Spleen (tissue), 11 donors: Measurements from ENCODE around the gene SPINT2. TPM values are rescaled to one million over a fixed set of nuclear protein-coding genes. Genes with fewer than 3 reads are reported as not detected.
A peak's percentile ranks its signal among the peaks of the same experiment; 100 is the strongest.

Experiments used
- DNase-seq: peaks from one replicate; pipeline ENCODE4 v3.0.0-alpha.2; 2020
- H3K27ac ChIP-seq, 8 donors: fragments of 200-600 bp; sonication (generic) in 7 of 8; 1 replicate in 4 of 8; 2 replicates in 4 of 8; pipeline versions ENCODE4 v1.5.0 to v1.8.0; 2016 to 2021; ENCODE audit warnings: inconsistent platforms in 4 of 8, mild to moderate bottlenecking in 4 of 8, moderate library complexity in 1 of 8
- H3K27me3 ChIP-seq, 7 donors: fragments of 200-600 bp; sonication (generic) in 6 of 7; replicated peaks in 1 of 7; 1 replicate in 4 of 7; 2 replicates in 3 of 7; pipeline versions ENCODE4 v1.5.0 to v1.8.0; 2016 to 2021; ENCODE audit warnings: inconsistent platforms in 3 of 7, mild to moderate bottlenecking in 1 of 7
- H3K36me3 ChIP-seq, 6 donors: fragments of 200-600 bp; sonication (generic) in 5 of 6; 1 replicate in 4 of 6; 2 replicates in 2 of 6; pipeline versions ENCODE4 v1.5.0 to v1.8.0; 2016 to 2021; ENCODE audit warnings: inconsistent platforms in 2 of 6
- H3K4me1 ChIP-seq, 6 donors: fragments of 200-600 bp; sonication (generic) in 5 of 6; 1 replicate in 3 of 6; 2 replicates in 3 of 6; pipeline versions ENCODE4 v1.5.0 to v1.8.0; 2016 to 2021; ENCODE audit warnings: inconsistent platforms in 3 of 6
- H3K4me3 ChIP-seq, 8 donors: fragments of 200-600 bp; sonication (generic) in 7 of 8; 1 replicate in 4 of 8; 2 replicates in 4 of 8; pipeline versions ENCODE4 v1.5.0 to v1.8.0; 2016 to 2021; ENCODE audit warnings: inconsistent platforms in 4 of 8, mild to moderate bottlenecking in 4 of 8, moderate library complexity in 2 of 8
- H3K9me3 ChIP-seq, 8 donors: fragments of 200-600 bp; sonication (generic) in 7 of 8; 1 replicate in 4 of 8; 2 replicates in 4 of 8; pipeline versions ENCODE4 v1.5.0 to v1.8.0; 2016 to 2021; ENCODE audit warnings: inconsistent platforms in 4 of 8
- CTCF ChIP-seq, 11 experiments: fragments of 200-600 bp in 7 of 11; fragments of 450-650 bp in 4 of 11; sonication (generic) in 4 of 11; IDR thresholded peaks in 8 of 11; conservative IDR thresholded peaks in 3 of 11; 1 replicate in 7 of 11; 2 replicates in 4 of 11; pipeline versions ENCODE4 v1.4.0 to v1.8.0; 2016 to 2021; ENCODE audit warnings: antibody characterized with exemption in 11 of 11, inconsistent platforms in 4 of 11, mild to moderate bottlenecking in 1 of 11
- POLR2A ChIP-seq, 3 donors: fragments of 450-650 bp; IDR thresholded peaks; one replicate each; pipeline ENCODE4 v1.5.1; 2017; ENCODE audit warnings: antibody characterized with exemption in 3 of 3, mild to moderate bottlenecking in 1 of 3
- POLR2AphosphoS5 ChIP-seq, 3 donors: sonication (generic); formaldehyde crosslinking; IDR thresholded peaks; one replicate each; pipeline ENCODE4 v1.5.1; 2017; ENCODE audit warnings: antibody characterized with exemption in 3 of 3
- WGBS, 5 donors: extraction: QIAGEN DNeasy Blood & Tissue Kit in 3 of 5; methylation state at CpG; one replicate each; pipeline versions ENCODE4 v1.1.5 to v1.1.7; 2013 to 2018; 5-methylcytosine and 5-hydroxymethylcytosine counted together
- intact Hi-C: fragments of 100-400 bp; cut with DNase I; formaldehyde crosslinking; loops from one replicate; pipeline ENCODE4 v1.15.0; 2023; ENCODE audit warnings: low total_unique reads
- polyA plus RNA-seq, 3 donors: library from polyadenylated mRNA; stranded (reverse); fragments of 200-250 nt; gene quantifications; one replicate each; pipeline ENCODE4 v1.2.1, GENCODE V29; 2013
- total RNA-seq, 7 donors: library from RNA; depleted of rRNA in 3 of 7; stranded (reverse); fragments of >200 nt in 3 of 7; fragmentation: NEBNext Ultra II Directional in 4 of 7; extraction: Animal tissue kit (Norgen Biotek cat#: 25700) in 4 of 7; gene quantifications; one replicate each; pipeline versions ENCODE4 v1.1.0 to v1.2.1, GENCODE V29; 2016 to 2021
- donor health status: healthy with polysubstance abuse.
- donor health status: DM: no; HTN: no; CAD: no; lungs with moderate emphysema.
- donor health status: DM: no; HTN: no; CAD: no.
- donor health status: Bipolar disorder and iron deficiency.
- donor health status: healthy.
- donor health status: DM: no; HTN: no; CAD: no.
- donor health status: DM: yes; HTN: yes; CAD: no.

SPINT2 gene
- total and polyA plus RNA-seq, 10 donors = 41.2 to 87.8 (median 64.4) TPM

DNA sequence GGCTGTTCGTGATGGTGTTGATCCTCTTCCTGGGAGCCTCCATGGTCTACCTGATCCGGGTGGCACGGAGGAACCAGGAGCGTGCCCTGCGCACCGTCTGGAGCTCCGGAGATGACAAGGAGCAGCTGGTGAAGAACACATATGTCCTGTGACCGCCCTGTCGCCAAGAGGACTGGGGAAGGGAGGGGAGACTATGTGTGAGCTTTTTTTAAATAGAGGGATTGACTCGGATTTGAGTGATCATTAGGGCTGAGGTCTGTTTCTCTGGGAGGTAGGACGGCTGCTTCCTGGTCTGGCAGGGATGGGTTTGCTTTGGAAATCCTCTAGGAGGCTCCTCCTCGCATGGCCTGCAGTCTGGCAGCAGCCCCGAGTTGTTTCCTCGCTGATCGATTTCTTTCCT is 27.5 kb downstream of the SPINT2 start:
- no peak overlapping the region for H3K4me3 ChIP-seq
- no peak for DNase-seq
- WGBS, 5 donors = 71 to 95% (median 88%) methylated on average over 15 of the region's 15 CpGs
- no peaks in the 10 kb centered on the region for H3K27me3 ChIP-seq
- H3K27ac ChIP-seq = no peak overlapping the region
- peaks cover 3 to 23% (median 17%) of the 10 kb centered on the region in 6 donors for H3K4me1 ChIP-seq
- TF ChIP-seq POLR2A (IDR thresholded peaks at IDR 0.05) = no peak
- TF ChIP-seq CTCF (IDR thresholded peaks at IDR 0.05 in 8 of 11, conservative IDR thresholded peaks at IDR 0.05 in 3 of 11) = no peak
- TF ChIP-seq POLR2AphosphoS5 (IDR thresholded peaks at IDR 0.05) = no peak
- no peaks in the 10 kb centered on the region for H3K9me3 ChIP-seq
- peaks cover 0 to 75% (median 38%) of the 10 kb centered on the region in 6 donors for H3K36me3 ChIP-seq
- intact Hi-C loops = no loop called here

GRCh38 chr19:38293281-38293680 is 28.9 kb downstream of the SPINT2 start:
- no peak overlapping the region for H3K27ac ChIP-seq
- intact Hi-C loops = no loop called here
- no peak for TF ChIP-seq CTCF (IDR thresholded peaks at IDR 0.05 in 8 of 11, conservative IDR thresholded peaks at IDR 0.05 in 3 of 11)
- TF ChIP-seq POLR2AphosphoS5 (IDR thresholded peaks at IDR 0.05) = no peak
- no peak for TF ChIP-seq POLR2A (IDR thresholded peaks at IDR 0.05)
- 90 to 98% (median 96%) methylated on average over 9 of the region's 9 CpGs for WGBS, 5 donors
- peaks cover 0 to 61% (median 34%) of the 10 kb centered on the region in 6 donors for H3K36me3 ChIP-seq
- H3K9me3 ChIP-seq = no peaks in the 10 kb centered on the region
- no peaks in the 10 kb centered on the region for H3K27me3 ChIP-seq
- H3K4me3 ChIP-seq = no peak overlapping the region
- peaks cover 0 to 9% (median 5%) of the 10 kb centered on the region in 6 donors for H3K4me1 ChIP-seq
- DNase-seq = no peak

- DNase-seq = no peak
- Histone ChIP-seq H3K36me3 (peaks cover 0 to 53% (median 30%) of the 10 kb centered on the region in 6 donors), H3K27me3 (no peaks in the 10 kb centered on the region), H3K4me3 (no peak overlapping the region), H3K4me1 (peaks cover 0 to under 1% (median under 1%) of the 10 kb centered on the region in 6 donors), H3K9me3 (no peaks in the 10 kb centered on the region), H3K27ac (no peak overlapping the region)
- TF ChIP-seq POLR2A (IDR thresholded peaks at IDR 0.05) = no peak
- no peak for TF ChIP-seq POLR2AphosphoS5 (IDR thresholded peaks at IDR 0.05)
- no peak for TF ChIP-seq CTCF (IDR thresholded peaks at IDR 0.05 in 8 of 11, conservative IDR thresholded peaks at IDR 0.05 in 3 of 11)
- WGBS, 5 donors = 82 to 98% (median 88%) methylated on average over 5 to 8 of the region's 8 CpGs
- intact Hi-C loops = no loop called here
Measured at GRCh38 chr19:38294090-38294489, 29.7 kb downstream of the SPINT2 start.

DNA sequence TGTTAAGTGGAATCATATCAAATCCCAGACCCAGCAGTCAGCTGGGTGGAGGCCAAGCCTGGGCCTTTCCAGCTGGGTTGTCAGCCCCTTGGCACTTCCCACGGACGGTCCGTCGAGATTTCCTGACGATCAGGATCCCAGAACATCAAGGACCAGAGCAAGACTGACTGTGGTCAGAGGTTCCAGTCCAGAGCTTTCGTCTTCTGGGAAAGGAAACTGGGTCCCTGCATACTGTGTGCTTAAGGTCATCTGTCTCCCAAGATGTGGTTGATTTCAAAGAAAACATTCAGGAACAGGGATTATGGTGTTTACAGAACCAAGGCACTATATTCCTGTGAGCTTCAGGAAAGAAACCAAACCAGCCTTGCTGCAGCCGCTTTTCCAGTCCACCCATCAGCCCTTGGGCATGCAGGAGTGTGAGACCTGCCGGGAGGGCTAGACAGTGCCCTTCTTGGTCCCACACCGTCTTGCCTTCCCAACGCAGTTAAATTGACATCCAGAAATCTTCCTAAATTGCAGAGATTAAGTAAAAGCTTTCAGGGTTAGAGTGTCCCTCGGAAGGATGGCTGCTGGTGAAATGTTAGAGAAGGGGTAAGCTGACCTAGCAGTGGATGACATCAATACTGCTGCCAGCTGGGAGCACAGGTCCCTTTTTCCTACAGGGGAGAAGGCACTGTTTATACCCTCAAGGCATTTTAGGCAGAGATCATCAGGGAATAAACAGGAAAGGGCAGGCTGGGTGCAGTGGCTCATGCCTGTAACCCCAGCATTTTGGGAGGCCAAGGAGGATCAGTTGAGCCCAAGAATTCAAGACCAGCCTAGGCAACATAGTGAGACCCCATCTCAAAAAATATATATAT is 34.7 kb downstream of the SPINT2 start:
- no peak for DNase-seq
- no peaks in the 10 kb centered on the region for H3K27me3 ChIP-seq
- peak overlapping the region in 5 of 8 donors; percentile 13 to 59 (median 35) for H3K27ac ChIP-seq
- TF ChIP-seq POLR2AphosphoS5 (IDR thresholded peaks at IDR 0.05) (peak in 2 of 3 donors; percentile 20 to 38), POLR2A (IDR thresholded peaks at IDR 0.05) (no peak)
- H3K4me3 ChIP-seq = no peak overlapping the region
- H3K9me3 ChIP-seq = no peaks in the 10 kb centered on the region
- WGBS, 5 donors = 68 to 77% (median 73%) methylated on average over 10 to 11 of the region's 11 CpGs
- peaks cover 0 to 16% (median 0%) of the 10 kb centered on the region in 6 donors for H3K36me3 ChIP-seq
- intact Hi-C loops = no loop called here
- H3K4me1 ChIP-seq = peaks cover 0 to 10% (median 4%) of the 10 kb centered on the region in 6 donors
